GM19372 (cell line): ENCODE results near the gene ELF4.
"Not testable (repeated sequence)": the region's sequence is repeated elsewhere in the genome, so short reads cannot be mapped to it uniquely, and the experiment has no call there.

Source experiments
- ATAC-seq: cut with Tn5 transposase; IDR thresholded peaks from one replicate; pipeline ENCODE4 v1.9.1; 2021; ENCODE audit warnings: mild to moderate bottlenecking, low read depth, moderate library complexity; ENCODE audit not compliant: unreplicated experiment

The ELF4 gene

DNA sequence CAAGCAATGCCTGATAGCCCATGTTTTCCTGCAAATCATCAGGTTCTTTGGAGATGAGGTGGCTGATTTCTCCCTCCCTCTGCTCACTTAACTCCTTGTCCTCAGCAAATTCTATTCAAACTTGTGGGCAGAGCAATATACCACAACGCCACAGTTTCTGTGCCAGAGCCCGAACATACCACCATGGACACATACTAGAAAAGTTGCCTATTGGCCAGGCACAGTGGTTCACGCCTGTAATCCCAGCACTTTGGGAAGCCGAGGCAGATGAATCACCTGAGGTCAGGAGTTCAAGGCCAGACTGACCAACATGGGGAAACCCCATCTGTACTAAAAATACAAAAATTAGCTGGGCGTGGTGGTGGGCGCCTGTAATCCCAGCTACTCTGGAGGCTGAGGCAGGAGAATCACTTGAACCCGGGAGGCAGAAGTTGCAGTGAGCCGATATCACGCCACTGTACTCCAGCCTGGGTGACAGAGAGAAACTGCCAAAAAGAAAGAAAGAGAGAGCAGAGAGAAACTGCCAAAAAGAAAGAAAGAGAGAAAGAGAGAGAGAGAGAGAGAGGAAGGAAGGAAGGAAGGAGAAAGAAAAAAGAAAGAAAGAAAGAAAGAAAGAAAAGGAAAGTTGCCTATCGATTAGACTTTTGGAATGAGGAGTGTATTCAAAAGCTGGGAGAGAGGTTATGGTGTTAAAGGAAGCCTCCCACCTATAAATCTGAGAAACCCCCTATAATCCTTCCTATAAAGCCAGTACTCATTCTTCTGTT lies 5.0 kb upstream of the ELF4 start:
- not testable (repeated sequence) for ATAC-seq

DNA sequence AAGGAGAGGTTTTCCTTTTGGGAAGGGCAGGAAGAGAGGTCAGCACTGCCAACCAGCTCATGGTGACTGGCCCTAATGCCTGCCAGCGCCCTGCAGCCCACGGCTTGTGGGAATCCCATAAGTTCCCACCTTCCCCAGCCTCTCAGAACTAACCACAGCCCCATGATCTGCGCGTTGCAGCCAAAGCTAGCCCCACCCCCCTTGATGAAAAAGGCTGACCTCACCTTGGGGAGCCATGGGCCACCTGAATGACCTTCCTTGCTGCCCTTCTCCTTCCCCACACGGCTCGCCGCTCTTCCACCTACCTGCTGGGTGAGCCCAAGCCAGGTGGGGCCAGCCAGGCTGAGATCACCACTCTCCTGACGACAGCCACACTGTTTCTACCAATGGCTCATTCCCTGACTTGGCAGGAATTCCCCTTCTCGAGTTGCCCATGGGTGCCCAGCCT lies 3.9 kb upstream of the ELF4 start:
- no peak for ATAC-seq

DNA sequence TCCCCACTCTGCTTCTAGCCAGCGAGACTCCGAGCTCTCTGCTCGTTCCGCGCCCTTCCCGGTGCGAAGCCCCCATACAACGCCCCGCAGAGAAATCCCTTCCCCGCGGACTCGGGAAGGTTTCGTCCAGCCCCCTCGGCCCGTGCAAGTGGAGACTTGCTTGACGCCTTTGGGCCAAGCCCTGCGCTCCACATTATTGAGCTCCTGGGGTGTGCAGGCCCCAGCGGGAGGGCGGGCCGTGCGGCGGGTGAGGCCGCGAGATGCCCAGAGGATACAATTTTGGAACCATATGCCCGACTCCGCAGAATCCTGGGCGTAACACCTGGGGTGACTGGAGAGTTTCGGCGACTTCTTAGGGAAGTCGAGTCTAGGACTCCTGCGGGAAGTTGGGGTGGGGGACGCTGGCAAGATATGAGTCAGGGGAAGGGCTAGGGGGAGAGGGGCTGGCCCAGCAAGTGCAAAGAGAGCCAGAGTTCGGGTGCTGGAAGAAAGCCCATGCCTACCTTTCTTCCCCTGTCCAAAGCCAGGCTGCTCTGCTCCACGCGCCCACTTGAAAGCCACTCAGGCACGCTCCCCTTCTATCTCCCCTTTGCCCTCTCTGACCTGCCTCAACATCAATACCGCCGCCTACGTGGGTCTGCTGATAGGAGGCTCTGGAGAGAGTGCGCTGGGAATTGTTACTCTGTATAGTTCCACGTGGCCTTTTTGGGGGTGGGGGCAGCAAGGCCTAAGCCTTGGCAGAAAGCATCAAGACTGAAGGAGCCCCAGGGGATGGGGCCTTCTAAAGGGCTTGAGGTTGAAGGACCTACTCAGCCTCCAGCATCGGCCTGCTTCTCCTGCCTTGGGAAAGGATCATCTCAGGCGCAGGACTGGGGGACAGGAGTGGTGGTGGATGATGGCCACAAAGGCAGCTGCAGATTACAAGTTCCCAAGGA lies 1.2 kb upstream of the ELF4 start:
- no peak for ATAC-seq

DNA sequence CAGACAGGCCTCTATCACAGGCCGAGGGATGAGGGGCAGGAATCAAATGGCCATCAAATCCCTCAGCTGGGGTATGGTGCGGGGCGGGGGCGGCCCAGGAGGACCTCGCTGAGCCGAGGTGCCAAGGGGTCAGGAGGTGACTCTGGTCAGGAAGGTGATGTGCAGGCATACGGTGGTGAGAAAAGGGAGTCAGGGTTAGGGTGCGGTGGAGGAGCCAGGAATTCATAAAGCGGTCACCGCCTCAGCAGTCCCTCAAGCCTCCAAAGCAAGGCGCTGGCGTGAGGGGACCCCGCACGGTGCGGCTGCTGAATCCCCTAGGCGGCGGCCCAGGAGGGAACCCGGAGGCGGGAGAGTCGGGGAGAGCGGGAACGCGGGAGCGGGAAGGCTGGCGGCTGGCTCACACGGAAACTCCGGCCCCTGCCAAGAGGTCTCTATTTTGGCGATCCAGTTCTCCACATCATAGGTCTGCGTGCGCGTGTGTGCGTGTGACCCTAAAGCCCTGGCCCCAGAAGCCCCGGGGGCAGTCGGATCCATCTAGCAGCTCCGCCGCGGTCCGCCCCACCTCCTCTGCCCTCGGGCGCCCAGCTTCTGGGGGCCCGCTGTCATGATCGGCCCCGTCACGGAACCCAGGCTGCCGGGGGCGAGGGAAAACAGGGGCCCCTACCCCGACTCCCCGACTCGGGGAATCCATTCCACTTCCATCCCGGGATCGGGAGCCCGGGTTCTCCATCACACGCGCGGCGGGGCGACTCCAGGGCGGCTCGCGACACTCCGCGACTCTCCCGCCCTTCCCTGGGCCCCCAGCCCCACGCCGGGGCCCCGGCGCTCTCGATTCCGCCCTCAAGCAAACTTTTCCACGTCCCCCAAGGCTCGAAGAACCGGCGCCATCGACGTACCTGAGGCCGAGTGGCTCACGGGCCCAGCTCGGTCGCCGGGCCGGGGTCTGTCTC lies 593 bp downstream of the ELF4 start:
- peak; percentile 10 for ATAC-seq

DNA sequence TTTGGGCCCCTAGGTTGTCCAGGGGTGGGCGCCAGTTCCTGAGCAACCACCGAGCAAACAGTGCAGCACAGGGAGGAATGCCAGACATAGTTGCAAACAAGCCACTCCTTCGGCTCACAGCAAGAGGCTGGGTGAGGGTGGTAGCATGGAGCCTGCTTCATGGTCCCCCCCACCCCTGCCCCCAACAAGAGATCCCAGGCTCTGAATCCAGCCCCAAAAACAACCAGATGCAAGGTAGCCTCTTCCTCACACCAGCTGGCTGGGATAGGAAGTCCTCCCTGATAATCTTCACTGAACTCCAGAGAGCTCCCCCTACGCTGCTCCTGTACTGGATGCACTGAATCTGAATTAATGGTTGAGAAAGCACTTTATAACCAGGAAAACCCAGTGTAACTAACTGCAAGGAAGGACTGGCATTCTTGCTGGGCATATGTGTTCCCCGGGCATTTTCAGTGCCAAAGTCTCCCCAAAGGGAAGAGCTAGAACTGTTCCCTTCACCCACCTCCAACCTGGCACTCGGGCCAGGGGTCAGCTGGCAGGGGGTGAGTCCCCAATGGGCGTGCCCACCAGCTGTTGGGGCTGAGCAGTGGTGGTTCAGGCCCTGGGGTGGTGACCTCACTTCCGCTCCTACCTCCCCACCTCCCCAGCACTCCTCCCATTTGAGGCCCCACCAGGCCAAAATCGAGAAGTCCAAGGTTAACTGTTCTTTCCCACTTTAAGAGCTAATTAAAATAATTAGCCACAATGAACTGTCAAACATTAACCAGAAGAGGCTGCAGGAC lies 1.5 kb downstream of the ELF4 start:
- peak; percentile 61 for ATAC-seq

DNA sequence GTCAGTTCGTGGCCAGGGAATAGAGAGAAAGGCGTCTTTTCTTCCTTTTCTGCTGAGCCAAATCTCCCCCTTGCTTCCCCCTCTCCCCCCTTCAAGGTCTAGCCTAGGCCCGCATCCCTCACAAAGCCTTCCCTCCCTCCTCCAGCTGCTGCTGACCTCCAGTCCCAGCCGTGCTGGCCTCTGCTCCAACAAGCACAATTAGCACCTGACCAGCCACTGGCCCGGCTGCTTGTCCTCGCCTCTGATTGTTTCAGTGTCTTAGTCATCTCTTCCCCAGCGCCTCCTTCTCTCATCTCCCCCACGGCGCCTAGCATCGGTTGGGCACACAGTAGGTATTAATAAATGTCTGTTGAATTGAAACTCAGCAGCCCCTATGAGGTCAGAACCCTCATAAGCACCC lies 4.2 kb downstream of the ELF4 start:
- ATAC-seq, result no peak

DNA sequence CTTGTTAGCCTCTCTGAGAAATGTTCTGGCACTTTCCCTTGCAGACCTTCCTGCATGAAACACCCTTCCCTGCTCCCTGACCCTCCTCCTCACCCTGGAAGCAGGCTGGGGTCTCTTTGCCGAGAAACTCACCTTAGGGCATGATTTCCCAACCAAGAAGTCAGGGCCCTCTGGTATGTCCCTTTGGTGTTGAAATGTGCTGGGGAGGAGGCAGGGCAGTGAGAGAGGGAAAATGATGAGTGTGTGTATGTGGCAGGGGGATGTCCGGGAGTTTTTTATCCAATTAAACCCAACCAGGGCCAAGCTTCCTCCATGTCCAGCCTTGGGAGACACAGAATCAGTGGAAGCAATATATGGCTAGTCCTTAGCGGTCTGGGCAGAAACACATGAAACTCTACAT lies 5.1 kb downstream of the ELF4 start:
- ATAC-seq, result no peak

DNA sequence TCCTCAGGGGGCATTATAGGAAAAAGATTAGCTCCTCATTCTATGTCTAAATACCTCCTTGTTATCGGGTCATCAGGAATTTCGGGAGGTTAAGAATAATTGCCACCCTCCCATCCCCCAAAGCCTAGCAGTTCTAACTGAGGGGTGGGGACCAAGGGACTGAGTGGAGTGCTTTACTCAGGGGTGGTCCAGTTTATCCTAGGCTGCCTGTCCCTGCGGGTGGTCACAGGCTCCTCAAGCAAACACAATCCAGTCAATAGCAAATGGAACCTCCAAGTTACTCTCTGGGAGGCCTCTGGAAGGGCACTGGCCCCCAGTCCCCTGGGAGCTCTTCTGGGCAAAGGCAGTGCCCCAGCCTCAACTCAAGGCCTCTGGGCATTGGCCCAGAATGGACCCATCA lies 6.7 kb downstream of the ELF4 start:
- no peak for ATAC-seq

DNA sequence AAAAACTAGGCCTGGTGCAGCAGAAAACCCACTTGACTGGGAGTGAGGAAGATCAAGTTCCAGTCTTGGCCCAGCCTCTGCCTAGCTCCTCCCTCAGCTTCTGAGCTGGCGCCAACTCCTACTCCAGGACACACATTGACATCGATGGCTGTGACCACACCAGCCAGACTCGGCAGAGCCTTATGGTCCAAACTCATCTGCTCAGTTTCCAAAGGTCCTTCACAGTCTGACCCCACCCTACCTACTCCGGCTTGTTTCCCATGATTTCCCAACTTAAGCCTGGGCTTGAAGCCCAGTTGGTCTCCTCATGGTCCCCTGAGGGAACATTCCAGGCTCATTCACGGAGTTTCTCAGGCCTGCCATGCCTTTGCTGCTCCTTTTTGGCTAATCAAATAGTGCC lies 10.1 kb downstream of the ELF4 start:
- no peak for ATAC-seq

DNA sequence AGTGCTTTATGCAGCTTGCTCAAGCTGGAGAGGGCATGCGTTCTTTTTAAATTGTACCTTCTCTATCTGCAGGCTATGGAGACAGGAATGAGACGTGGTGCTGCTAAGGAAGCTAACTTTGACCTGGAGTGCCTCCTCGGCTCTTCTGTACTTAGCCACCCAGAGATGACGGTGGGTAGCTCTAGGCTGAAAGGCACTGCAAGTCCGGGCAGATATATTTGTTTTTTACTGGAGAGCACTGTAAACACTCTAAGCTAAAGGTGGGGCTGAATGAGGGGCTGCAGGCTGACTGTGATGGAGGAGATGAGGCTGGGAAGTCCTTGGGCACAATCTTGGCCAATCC lies 12.1 kb downstream of the ELF4 start:
- no peak for ATAC-seq

DNA sequence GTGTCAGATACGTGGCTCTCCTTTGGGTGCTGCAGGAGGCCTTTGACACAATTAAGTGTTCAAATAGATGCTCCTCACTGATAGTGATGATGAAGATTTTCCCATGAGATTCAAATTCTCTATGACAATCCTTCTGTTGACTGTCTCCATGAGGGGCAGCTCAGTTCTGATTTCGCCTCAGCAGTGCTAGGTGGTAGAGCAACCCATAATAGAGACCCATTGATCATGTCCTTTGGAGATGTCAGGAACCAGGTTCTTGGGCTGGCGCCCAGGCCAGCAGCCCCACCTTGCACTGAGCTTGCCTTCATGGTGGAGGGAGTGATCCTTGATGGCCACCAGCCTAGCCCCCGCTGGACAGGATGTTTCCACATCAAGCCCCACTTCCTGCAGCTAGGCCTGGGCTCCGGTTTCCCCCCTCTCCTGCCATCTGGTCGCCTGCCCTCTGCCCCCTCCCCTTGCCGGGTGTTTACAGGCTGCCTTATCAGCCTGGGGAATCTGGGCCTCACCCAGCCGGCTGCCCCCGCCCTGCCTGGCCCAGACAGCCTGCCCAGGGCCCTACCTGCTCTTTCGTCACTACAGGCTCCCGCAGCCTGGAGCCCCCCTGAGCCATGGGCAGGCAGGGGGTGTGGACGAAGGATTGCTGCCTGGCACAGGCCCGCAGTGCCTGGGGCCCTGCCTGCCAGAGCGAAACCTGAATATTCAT lies 12.6 kb downstream of the ELF4 start:
- ATAC-seq, result no peak

DNA sequence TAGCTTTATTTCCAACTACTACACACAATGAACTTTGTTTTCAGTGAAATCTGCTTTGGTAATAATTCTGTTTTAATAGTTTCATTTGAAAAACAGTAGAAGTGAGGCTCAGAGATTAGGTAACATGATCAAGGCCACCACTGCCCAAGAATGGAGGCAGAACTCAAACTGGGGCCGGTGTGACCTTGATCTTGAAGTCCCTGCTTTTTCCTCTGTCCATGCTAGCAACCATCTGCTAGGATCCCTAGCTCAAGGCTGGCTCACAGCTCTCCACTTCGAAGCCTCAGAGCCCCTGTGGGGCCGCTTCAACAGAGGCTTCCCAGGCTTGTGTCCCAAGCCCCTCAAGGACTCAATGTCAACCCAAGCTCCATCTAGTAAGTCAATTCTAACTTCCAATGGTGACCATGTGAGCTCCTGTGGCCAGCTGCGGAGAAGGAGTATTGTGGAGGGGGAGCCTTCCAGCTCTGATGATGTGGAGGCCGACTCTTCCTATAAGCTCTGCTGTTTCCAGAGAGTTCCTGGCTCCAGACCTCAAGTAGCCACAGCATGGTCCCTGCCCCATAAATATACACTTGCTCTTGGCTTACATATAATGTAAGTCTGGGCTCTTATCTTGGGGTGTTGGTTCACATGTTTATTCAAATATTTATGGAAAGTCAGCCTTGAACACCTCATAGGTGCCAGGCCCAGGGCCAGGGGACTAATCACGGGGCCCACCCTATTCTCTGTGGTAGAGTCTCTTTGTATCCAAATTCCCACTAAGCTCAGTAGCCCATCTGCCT lies 14.9 kb downstream of the ELF4 start:
- no peak for ATAC-seq

DNA sequence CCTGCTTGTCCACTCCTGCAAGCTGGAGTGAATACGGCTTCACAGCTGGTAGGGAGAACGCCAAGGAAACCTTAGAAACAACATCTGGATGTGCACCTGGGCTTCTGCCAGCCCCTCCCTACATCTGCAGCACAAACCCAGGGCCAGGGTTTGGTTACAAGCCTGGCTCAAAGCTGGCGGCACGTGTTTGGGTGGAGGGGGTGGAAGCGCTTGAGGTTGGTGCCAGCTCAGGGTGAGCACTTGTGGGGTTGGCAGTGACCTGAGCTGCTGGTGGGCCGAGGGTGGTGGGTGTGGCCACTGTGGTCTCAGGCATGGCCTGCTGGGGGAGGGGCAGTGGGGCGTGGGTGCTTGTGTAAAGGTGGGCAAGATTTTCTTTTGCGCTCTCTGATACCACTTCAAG lies 15.6 kb downstream of the ELF4 start:
- ATAC-seq, result no peak

DNA sequence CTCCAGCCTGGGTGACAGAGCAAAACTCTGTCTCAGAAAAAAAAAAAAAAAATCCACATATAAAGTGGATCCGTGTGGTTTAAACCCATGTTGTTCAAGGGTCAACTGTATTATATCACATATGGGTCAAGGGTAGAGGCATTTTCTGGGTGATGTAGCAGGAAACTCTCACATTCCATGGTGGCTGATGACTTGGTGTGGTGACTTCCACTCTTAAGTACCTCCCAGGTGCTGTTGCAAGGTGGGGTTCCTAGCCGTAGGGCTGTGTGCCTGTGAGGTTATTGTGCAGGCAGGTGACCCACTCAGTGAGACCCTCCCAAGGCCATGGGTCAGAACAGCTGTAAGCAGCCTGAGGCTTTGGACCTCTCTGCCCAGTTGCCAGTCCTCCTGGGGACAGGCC lies 17.0 kb downstream of the ELF4 start:
- no peak for ATAC-seq

DNA sequence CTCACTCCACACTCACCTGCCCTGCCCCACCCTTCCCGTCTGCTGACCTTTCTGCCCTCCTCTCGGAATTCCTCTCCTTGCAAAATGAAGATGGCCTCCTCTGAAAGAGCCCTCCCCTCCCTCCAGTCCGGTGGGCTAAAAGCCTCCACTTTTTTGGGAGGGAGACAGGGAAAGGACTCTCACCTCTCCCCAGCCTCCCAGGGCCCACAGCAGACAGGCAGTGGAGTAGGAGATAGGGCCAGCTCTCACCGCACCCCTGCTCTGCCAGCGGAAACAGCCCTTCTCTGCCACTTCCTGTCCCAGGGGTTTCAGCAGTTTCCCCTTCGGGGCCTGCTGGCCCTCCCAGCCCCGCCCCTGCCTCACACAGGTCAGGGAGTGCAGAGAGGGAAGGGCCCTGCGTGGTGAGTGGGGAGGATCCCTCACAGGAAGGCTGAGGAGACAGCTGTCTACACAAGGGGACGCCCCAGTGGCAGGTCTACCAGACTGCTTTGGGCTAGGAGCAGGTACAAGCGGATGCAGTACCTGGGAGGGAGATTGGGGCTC lies 18.2 kb downstream of the ELF4 start:
- peak; percentile 100 for ATAC-seq

DNA sequence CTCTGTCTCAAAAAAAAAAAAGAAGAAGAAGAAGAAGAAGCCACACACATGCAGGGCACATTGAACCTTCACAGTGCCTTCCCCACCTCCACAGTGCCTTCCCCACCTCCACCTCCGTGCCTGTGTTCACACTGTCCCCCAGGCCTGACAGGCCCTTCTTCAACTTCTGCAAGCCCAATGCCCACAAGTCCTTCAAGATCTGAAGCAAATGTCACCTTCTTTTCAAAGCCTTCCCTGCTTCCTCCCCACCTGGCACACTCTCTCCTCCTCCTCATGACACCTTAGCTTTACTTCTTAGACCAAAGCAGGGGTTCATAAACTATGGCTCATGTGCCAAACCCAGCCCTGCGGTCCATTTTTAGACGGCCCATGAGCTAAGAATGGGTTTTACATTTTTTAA lies 19.9 kb downstream of the ELF4 start:
- no peak for ATAC-seq

DNA sequence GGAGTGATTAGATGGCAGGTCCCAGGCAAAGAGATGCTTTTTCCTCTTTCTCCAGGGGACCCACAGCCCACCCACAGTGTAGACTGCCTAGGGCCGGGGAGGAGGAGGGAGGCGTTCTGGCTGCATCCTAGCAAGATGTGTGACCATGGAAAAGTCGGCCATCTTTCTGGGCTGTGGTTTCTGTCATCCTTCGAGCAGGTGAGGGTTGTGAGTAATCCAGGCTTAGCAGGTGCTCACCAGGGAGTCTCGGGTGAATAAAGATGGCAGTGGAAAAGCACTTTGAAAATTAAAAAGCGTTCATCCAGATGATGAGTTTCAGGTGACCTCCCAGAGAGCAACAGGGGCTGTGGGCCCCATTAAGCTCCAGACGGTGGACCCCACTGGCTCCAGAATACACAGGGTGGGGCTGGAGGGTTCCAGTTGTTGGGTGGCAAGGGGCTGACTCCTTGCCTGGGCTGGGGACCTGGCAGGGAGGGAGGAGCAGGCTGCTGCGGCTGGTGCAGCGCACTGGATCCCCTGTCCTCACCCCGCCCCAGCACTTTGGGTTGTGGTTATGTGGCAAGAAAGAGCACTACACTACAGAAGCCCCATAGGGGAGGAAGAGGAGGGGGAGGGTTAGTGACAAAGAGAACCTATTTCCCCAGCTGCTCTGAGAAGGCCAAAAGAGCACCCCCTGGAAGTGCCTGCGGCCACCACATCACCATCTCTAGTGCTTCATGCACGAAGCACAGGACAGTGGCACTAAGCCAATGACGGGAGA lies 23.7 kb downstream of the ELF4 start:
- ATAC-seq, result peak; percentile 40
